ENCODE results near the gene TGFBR3. TPM values are rescaled to one million over a fixed set of nuclear protein-coding genes. Genes with fewer than 3 reads are reported as not detected.

TGFBR3 gene
- total and polyA plus RNA-seq, 2 of the 8 experiments (the other 6 are each of a cell fraction or from before 2014, with no cell fraction given), result 2.0 to 6.1 TPM

- TF ChIP-seq CTCF (IDR thresholded peaks at IDR 0.05; ENCODE audit: control extremely low read depth in 1 of 3, insufficient read depth in 1 of 3, low read depth in 1 of 3, low read length in 3 of 3) (no peak), CTBP2 (IDR thresholded peaks at IDR 0.05; ENCODE audit: borderline replicate concordance, insufficient read depth, insufficient read length, low read length) (no peak), MAX (IDR thresholded peaks at IDR 0.05) (no peak), SIRT6 (IDR thresholded peaks at IDR 0.05; ENCODE audit: low read length) (no peak), SP1 (IDR thresholded peaks at IDR 0.05; ENCODE audit: low read depth, low read length) (no peak)
Observed at GRCh38 chr1:91797164-91797563, 88.8 kb downstream of the TGFBR3 start (continued).

Data from H1 (cell line).